Measurements from ENCODE around the gene TCHP.

Gene TCHP

GRCh38 chr12:109914461-109914860 lies 14.4 kb downstream of the TCHP start:
- Histone ChIP-seq H3K27me3 (replicated peaks; ENCODE audit: control insufficient read depth, insufficient read depth, low read length) (no peaks in the 10 kb centered on the region), H3K36me3 (ENCODE audit: control insufficient read depth, insufficient read depth, low read length) (peaks cover 37% of the 10 kb centered on the region), H3K4me3 (replicated peaks; ENCODE audit: low read depth, low read length) (no peak overlapping the region)
- TF ChIP-seq CTCF (IDR thresholded peaks at IDR 0.05; ENCODE audit: insufficient read depth, low read length, poor library complexity, severe bottlenecking), result no peak
- no peak for DNase-seq (ENCODE audit: extremely low read depth, insufficient read length)

GRCh38 chr12:109915171-109916040 lies 15.3 kb downstream of the TCHP start:
- Histone ChIP-seq H3K36me3 (ENCODE audit: control insufficient read depth, insufficient read depth, low read length) (peaks cover 35% of the 10 kb centered on the region), H3K27me3 (replicated peaks; ENCODE audit: control insufficient read depth, insufficient read depth, low read length) (no peaks in the 10 kb centered on the region), H3K4me3 (replicated peaks; ENCODE audit: low read depth, low read length) (no peak overlapping the region)
- TF ChIP-seq CTCF (IDR thresholded peaks at IDR 0.05; ENCODE audit: insufficient read depth, low read length, poor library complexity, severe bottlenecking), result no peak
- DNase-seq (ENCODE audit: extremely low read depth, insufficient read length), result no peak

GRCh38 chr12:109916045-109916444 lies 16.0 kb downstream of the TCHP start:
- H3K36me3 ChIP-seq (ENCODE audit: control insufficient read depth, insufficient read depth, low read length), result peaks cover 35% of the 10 kb centered on the region
- DNase-seq (ENCODE audit: extremely low read depth, insufficient read length), result no peak
- no peaks in the 10 kb centered on the region for H3K27me3 ChIP-seq (replicated peaks; ENCODE audit: control insufficient read depth, insufficient read depth, low read length)
- no peak overlapping the region for H3K4me3 ChIP-seq (replicated peaks; ENCODE audit: low read depth, low read length)
- no peak for TF ChIP-seq CTCF (IDR thresholded peaks at IDR 0.05; ENCODE audit: insufficient read depth, low read length, poor library complexity, severe bottlenecking)

- TF ChIP-seq CTCF (IDR thresholded peaks at IDR 0.05; ENCODE audit: insufficient read depth, low read length, poor library complexity, severe bottlenecking), result no peak
- no peak for DNase-seq (ENCODE audit: extremely low read depth, insufficient read length)
- Histone ChIP-seq H3K4me3 (replicated peaks; ENCODE audit: low read depth, low read length) (no peak overlapping the region), H3K36me3 (ENCODE audit: control insufficient read depth, insufficient read depth, low read length) (peaks cover 27% of the 10 kb centered on the region), H3K27me3 (replicated peaks; ENCODE audit: control insufficient read depth, insufficient read depth, low read length) (no peaks in the 10 kb centered on the region)
Measured at GRCh38 chr12:109919456-109919855, 19.4 kb downstream of the TCHP start.

- H3K36me3 ChIP-seq (ENCODE audit: control insufficient read depth, insufficient read depth, low read length), result peaks cover 18% of the 10 kb centered on the region
- no peak for TF ChIP-seq CTCF (IDR thresholded peaks at IDR 0.05; ENCODE audit: insufficient read depth, low read length, poor library complexity, severe bottlenecking)
- no peaks in the 10 kb centered on the region for H3K27me3 ChIP-seq (replicated peaks; ENCODE audit: control insufficient read depth, insufficient read depth, low read length)
- no peak for DNase-seq (ENCODE audit: extremely low read depth, insufficient read length)
- H3K4me3 ChIP-seq (replicated peaks; ENCODE audit: low read depth, low read length), result no peak overlapping the region
Measured at GRCh38 chr12:109920261-109920780, 20.2 kb downstream of the TCHP start.
